NCI-H1417 treated with DMSO at 0.1 percent for 48 hours (cell line): ENCODE data around the gene RPH3AL.

ENCODE experiments used
- DNase-seq: peaks from one replicate; lab custom pipeline; 2025; lab: John Stamatoyannopoulos, UW

Gene RPH3AL

GRCh38 chr17:353213-353837, 718 bp upstream of the RPH3AL start:
- DNase-seq, result no peak

DNA sequence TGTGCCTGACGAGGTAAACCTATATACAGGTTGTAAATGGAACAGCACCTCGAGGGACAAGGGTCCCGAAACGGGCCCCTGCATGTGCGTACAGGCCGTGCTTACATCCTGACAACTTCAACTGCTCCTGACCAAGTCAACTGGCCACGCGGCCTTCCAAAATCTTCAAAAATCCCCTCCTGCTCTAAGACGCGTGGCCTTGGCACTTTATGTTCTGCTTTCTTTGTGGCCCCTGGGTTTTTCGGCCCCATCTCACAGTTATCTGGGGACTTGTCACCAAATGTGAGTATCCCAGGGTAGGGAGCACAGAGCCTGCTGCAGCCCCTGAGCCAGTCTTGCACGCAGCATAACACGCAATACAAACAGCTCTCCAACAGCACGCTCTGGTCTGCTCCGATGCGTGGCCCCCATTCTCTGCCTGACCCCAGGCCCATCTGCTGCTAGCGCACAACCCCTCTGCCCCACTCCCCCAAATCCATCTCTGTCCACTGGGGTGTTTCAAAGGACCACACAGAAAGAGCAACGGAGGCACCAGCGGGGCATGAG, 659 bp downstream of the RPH3AL start:
- no peak for DNase-seq

DNA sequence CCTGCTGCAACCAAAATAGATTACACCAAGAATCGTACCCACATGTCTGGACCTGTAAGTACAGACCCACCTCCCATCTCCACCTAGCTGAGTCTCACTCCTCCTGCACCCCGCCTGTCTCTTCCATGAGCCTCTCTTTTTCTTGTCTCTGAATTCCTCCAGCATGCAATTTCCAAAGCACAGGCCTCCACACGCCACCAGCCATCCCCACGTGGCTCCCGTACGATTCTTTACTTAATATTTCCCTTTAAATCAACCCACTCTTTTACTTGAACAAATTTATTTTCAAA, 1.2 kb downstream of the RPH3AL start:
- no peak for DNase-seq

DNA sequence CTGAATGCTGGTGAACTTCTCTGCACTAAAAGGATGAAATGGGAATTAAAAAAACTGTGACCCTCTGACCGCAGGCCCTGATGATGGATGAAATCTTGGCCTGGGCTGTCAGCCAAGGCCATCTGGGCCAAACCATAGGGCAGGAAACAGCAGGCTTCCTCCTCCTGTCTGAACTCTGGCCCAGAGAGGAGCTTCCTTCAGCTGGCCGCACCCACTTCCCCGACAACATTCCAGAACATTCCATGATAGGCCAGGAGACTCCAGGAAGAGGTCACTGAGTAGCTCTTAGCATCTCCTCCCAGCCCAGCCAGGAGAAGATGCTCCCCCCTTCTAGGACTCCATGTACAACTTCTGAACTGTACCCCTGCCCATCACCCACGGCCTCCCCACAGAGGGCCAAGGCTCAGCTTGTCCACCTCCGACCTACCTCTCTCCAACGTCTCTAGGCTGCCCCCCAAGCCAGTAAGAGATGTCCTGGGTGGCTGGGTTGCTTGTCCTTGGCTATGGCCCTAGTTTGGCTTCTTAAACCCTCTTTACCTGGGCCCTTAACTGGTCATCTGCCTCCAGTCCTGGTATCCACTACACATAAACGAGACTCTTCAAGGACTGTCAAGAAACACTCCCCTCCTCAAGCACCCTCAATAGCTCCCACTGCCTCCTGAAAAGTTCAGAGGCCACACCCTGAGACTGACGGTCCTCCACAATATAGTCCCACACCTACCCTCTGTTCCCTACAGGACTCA, 1.7 kb downstream of the RPH3AL start:
- no peak for DNase-seq

GRCh38 chr17:349666-350065, 2.9 kb downstream of the RPH3AL start:
- DNase-seq, result no peak

- DNase-seq, result peak; percentile 1
These were observed 3.7 kb downstream of the RPH3AL start for GRCh38 chr17:348692-349425.

- DNase-seq, result no peak
These were observed 4.6 kb downstream of the RPH3AL start for GRCh38 chr17:348012-348411.

- no peak for DNase-seq
These were observed 5.2 kb downstream of the RPH3AL start for GRCh38 chr17:347309-347899.

- no peak for DNase-seq
These were observed 6.4 kb downstream of the RPH3AL start for GRCh38 chr17:345992-346785.

GRCh38 chr17:345261-345660, 7.3 kb downstream of the RPH3AL start:
- no peak for DNase-seq

GRCh38 chr17:343875-344752, 8.5 kb downstream of the RPH3AL start:
- no peak for DNase-seq

GRCh38 chr17:343211-343610, 9.4 kb downstream of the RPH3AL start:
- no peak for DNase-seq

- DNase-seq, result no peak
These were observed 12.5 kb downstream of the RPH3AL start for GRCh38 chr17:340074-340473.

GRCh38 chr17:339193-340061, 13.2 kb downstream of the RPH3AL start:
- DNase-seq, result peak; percentile 19

DNA sequence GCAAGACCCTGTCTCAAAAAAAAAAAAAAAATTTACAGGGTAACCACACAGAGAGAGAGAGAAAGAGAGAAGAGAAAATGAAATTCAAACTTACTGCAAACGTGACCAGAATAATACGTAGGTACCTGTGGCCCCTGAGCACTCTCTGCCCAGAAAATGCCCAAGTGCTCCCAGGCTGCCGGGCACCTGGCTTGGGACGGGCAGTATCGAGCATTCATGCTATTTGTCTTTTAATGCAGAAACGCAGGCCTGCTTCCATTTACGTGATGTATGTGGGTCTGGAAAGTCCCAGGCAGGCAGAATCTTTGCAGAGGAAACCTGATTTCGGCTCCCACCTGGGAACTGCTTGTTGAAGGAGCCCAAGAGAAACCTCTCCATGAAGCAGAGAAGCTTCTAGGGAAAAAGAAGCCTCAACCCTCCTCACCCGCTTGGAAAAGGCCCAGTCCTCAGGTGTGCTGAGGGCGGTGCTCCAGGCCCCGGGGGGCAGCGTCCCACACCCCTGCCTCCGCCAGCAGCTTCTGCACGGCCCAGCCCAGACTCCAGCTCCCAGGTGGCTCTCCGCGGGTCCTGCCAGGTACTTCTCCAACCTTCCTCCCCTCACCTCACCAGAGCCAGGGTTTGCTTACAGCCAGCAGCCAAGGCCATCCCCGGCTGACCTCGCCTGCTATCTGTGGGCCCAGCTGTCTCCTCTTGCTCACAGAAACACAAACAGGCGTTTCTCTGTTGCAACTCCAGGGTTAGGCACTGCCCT, 14.0 kb downstream of the RPH3AL start:
- no peak for DNase-seq

DNA sequence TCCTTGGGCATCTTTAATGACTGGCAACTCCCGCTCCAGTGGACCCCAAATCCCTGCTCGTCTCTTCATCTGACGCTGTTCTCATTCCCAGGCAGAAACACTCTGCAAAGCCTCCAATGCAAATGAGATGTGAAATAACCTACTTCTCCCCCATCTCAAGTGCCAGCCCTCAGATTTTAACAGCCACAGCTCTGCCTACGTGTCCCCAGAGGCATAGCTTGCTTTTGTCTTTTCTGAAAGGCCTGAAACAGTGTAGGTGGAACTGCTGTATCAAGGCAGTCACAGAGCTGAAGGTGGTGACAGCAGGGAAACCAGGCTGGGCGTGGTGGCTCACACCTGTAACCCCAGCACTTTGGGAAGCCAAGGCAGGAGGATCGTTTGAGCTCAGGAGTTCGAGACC, 14.7 kb downstream of the RPH3AL start:
- DNase-seq, result no peak

DNA sequence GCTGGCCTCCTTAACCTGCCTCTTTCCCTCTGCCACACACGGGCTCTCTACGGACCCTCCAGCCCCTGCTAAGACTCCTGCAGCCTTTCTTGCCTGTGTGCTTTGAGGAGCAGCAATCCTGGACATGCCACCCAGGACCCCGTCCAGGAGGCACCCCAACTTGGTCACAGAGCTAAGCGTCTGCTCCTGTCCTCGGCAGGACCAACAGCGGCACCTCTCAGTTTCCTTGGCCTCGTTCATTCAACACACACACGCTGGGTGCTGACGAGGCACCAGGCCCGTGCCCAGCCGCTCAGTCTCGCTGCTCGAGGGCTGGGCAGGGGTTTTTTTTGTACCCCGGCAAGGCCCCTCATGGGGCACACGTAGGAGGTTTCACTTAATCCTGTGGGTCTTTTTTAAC, 15.2 kb downstream of the RPH3AL start:
- DNase-seq, result no peak

DNA sequence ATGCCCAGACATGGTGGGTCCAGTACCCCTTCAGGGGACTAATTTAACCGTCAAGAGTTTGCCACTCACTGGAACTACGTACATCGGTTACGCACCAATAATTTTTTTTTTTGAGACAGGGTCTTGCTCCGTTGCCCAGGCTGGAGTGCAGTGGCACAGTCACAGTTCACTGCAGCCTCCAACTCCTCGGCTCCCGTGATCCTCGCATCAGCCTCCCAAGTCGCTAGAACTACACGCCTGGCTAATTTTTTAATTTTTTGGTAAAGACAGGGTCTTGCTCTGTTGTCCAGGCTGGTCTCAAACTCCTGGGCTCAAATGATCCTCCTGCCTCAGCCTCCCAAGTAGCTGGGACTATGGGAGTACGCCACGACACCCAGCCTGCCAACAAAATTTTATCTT, 15.6 kb downstream of the RPH3AL start:
- DNase-seq, result no peak
